Measurements from ENCODE around the gene BBIP1.

BBIP1 gene

GRCh38 chr10:110962443-110962842 lies 43.5 kb upstream of the BBIP1 start:
- ATAC-seq (ENCODE audit: insufficient read depth, low read depth): no peak
- TF ChIP-seq EZH2 (IDR thresholded peaks at IDR 0.05; ENCODE audit: borderline replicate concordance, low read depth, low read length, severe bottlenecking): no peak
- no peak for TF ChIP-seq CTCF (IDR thresholded peaks at IDR 0.05; ENCODE audit: borderline replicate concordance, extremely low read depth, low read length, poor library complexity, severe bottlenecking)
- H4K20me1 ChIP-seq (ENCODE audit: insufficient read depth, low read length): peaks cover 46% of the 10 kb centered on the region
- no peak for DNase-seq
- peaks cover 5% of the 10 kb centered on the region; the same call in 1 of the 2 replicates for H3K36me3 ChIP-seq (ENCODE audit: insufficient read depth, low read length)
- no peaks in the 10 kb centered on the region for H3K4me1 ChIP-seq (ENCODE audit: insufficient read depth, low read length)
- no peaks in the 10 kb centered on the region for H3K9me3 ChIP-seq (ENCODE audit: insufficient read depth, low read length, severe bottlenecking)
- H2AFZ ChIP-seq (ENCODE audit: low read depth, low read length): no peak overlapping the region
- no peak overlapping the region for H3K4me2 ChIP-seq (ENCODE audit: insufficient read depth, low read length)
- no peaks in the 10 kb centered on the region for H3K27me3 ChIP-seq (ENCODE audit: insufficient read depth, low read length, poor library complexity)
- no peak overlapping the region for H3K9ac ChIP-seq (ENCODE audit: low read depth, low read length)
- H3K27ac ChIP-seq (ENCODE audit: low read length): no peak overlapping the region
- peaks cover 96% of the 10 kb centered on the region for H3K79me2 ChIP-seq (ENCODE audit: insufficient read depth, low read length)
- H3K4me3 ChIP-seq (ENCODE audit: low read depth in 1 of 2, low read length in 2 of 2): no peak overlapping the region

GRCh38 chr10:110960333-110960712 lies 41.3 kb upstream of the BBIP1 start:
- Histone ChIP-seq H3K4me1 (ENCODE audit: insufficient read depth, low read length) (no peaks in the 10 kb centered on the region), H3K4me3 (ENCODE audit: low read depth in 1 of 2, low read length in 2 of 2) (no peak overlapping the region), H3K27ac (ENCODE audit: low read length) (no peak overlapping the region), H3K79me2 (ENCODE audit: insufficient read depth, low read length) (peaks cover 97% of the 10 kb centered on the region), H3K27me3 (ENCODE audit: insufficient read depth, low read length, poor library complexity) (no peaks in the 10 kb centered on the region), H4K20me1 (ENCODE audit: insufficient read depth, low read length) (peaks cover 56% of the 10 kb centered on the region), H2AFZ (ENCODE audit: low read depth, low read length) (no peak overlapping the region), H3K9ac (ENCODE audit: low read depth, low read length) (no peak overlapping the region), H3K9me3 (ENCODE audit: insufficient read depth, low read length, severe bottlenecking) (no peaks in the 10 kb centered on the region), H3K36me3 (ENCODE audit: insufficient read depth, low read length) (no peaks in the 10 kb centered on the region), H3K4me2 (ENCODE audit: insufficient read depth, low read length) (no peak overlapping the region)
- DNase-seq (no peak), ATAC-seq (ENCODE audit: insufficient read depth, low read depth) (no peak)
- TF ChIP-seq CTCF (IDR thresholded peaks at IDR 0.05; ENCODE audit: borderline replicate concordance, extremely low read depth, low read length, poor library complexity, severe bottlenecking) (no peak), EZH2 (IDR thresholded peaks at IDR 0.05; ENCODE audit: borderline replicate concordance, low read depth, low read length, severe bottlenecking) (no peak)

GRCh38 chr10:110959379-110960332 lies 40.7 kb upstream of the BBIP1 start:
- peaks cover 97% of the 10 kb centered on the region for H3K79me2 ChIP-seq (ENCODE audit: insufficient read depth, low read length)
- H4K20me1 ChIP-seq (ENCODE audit: insufficient read depth, low read length): peaks cover 58% of the 10 kb centered on the region
- no peak for ATAC-seq (ENCODE audit: insufficient read depth, low read depth)
- H3K9me3 ChIP-seq (ENCODE audit: insufficient read depth, low read length, severe bottlenecking): no peaks in the 10 kb centered on the region
- no peaks in the 10 kb centered on the region for H3K36me3 ChIP-seq (ENCODE audit: insufficient read depth, low read length)
- H3K27me3 ChIP-seq (ENCODE audit: insufficient read depth, low read length, poor library complexity): no peaks in the 10 kb centered on the region
- H3K9ac ChIP-seq (ENCODE audit: low read depth, low read length): no peak overlapping the region
- DNase-seq: no peak
- TF ChIP-seq EZH2 (IDR thresholded peaks at IDR 0.05; ENCODE audit: borderline replicate concordance, low read depth, low read length, severe bottlenecking): no peak
- TF ChIP-seq CTCF (IDR thresholded peaks at IDR 0.05; ENCODE audit: borderline replicate concordance, extremely low read depth, low read length, poor library complexity, severe bottlenecking): no peak
- H3K4me2 ChIP-seq (ENCODE audit: insufficient read depth, low read length): no peak overlapping the region
- H3K4me3 ChIP-seq (ENCODE audit: low read depth in 1 of 2, low read length in 2 of 2): no peak overlapping the region
- H3K27ac ChIP-seq (ENCODE audit: low read length): no peak overlapping the region
- no peaks in the 10 kb centered on the region for H3K4me1 ChIP-seq (ENCODE audit: insufficient read depth, low read length)
- no peak overlapping the region for H2AFZ ChIP-seq (ENCODE audit: low read depth, low read length)

Measured in DND-41 (cell line).